Memory B cell (primary cell): Measurements from ENCODE around the gene ABCA13.
"Not testable (repeated sequence)": the region's sequence is repeated elsewhere in the genome, so short reads cannot be mapped to it uniquely, and the experiment has no call there.

ENCODE experiments used
- ATAC-seq: fragments of 150-1000 bp; cut with Tn5 transposase; 2 replicates; pipeline ENCODE4 v1.10.0; 2021; ENCODE audit warnings: low read depth, mild to moderate bottlenecking, moderate library complexity
- DNase-seq, 2 donors: peaks; one replicate each; pipeline ENCODE4 v3.0.0; 2022; ENCODE audit warnings: low spot score in 2 of 2
- H3K27ac Mint-ChIP-seq: one replicate; pipeline ENCODE4 v1.8.0; 2022; ENCODE audit warnings: mild to moderate bottlenecking, moderate library complexity, mixed read lengths
- H3K27me3 Mint-ChIP-seq: one replicate; pipeline ENCODE4 v1.8.0; 2022; ENCODE audit warnings: mixed read lengths
- H3K36me3 Mint-ChIP-seq: one replicate; pipeline ENCODE4 v1.8.0; 2022; ENCODE audit warnings: mild to moderate bottlenecking, mixed read lengths
- H3K4me1 Mint-ChIP-seq: one replicate; pipeline ENCODE4 v1.8.0; 2022; ENCODE audit warnings: mixed read lengths
- H3K4me3 Mint-ChIP-seq: one replicate; pipeline ENCODE4 v1.8.0; 2022; ENCODE audit warnings: mild to moderate bottlenecking, moderate library complexity, mixed read lengths
- H3K9me3 Mint-ChIP-seq: one replicate; pipeline ENCODE4 v1.8.0; 2022; ENCODE audit warnings: mixed read lengths

The ABCA13 gene

GRCh38 chr7:48171202-48171601, at the start of gene ABCA13:
ABCA13 (plus strand) TSS chr7:48171458; CDS start chr7:48171484, 26 bp downstream.
- ATAC-seq (no peak), DNase-seq (no peak)
- Mint-ChIP-seq H3K4me3 (no peak within 1 kb of the TSS), H3K4me1 (no peaks in the 10 kb centered on the region), H3K36me3 (no peaks in the 10 kb centered on the region), H3K9me3 (peaks cover 5% of the 10 kb centered on the region), H3K27ac (no peak within 1 kb of the TSS), H3K27me3 (peaks cover 4% of the 10 kb centered on the region)

GRCh38 chr7:48126037-48126436, 45.2 kb upstream of the ABCA13 start:
- peaks cover 4% of the 10 kb centered on the region for H3K36me3 Mint-ChIP-seq
- peaks cover 15% of the 10 kb centered on the region for H3K27me3 Mint-ChIP-seq
- H3K4me1 Mint-ChIP-seq, result no peaks in the 10 kb centered on the region
- H3K27ac Mint-ChIP-seq, result no peak overlapping the region
- H3K9me3 Mint-ChIP-seq, result peaks cover 4% of the 10 kb centered on the region
- no peak for ATAC-seq
- H3K4me3 Mint-ChIP-seq, result no peak overlapping the region
- no peak for DNase-seq

- H3K36me3 Mint-ChIP-seq, result peaks cover 4% of the 10 kb centered on the region
- no peaks in the 10 kb centered on the region for H3K4me1 Mint-ChIP-seq
- no peak overlapping the region for H3K4me3 Mint-ChIP-seq
- DNase-seq (no peak), ATAC-seq (no peak)
- no peak overlapping the region for H3K27ac Mint-ChIP-seq
- H3K27me3 Mint-ChIP-seq, result peaks cover 12% of the 10 kb centered on the region
- peaks cover 4% of the 10 kb centered on the region for H3K9me3 Mint-ChIP-seq
Measured at GRCh38 chr7:48130658-48131108, 40.6 kb upstream of the ABCA13 start.

GRCh38 chr7:48132792-48133191, 38.5 kb upstream of the ABCA13 start:
- H3K36me3 Mint-ChIP-seq, result no peaks in the 10 kb centered on the region
- DNase-seq (no peak), ATAC-seq (no peak)
- H3K4me1 Mint-ChIP-seq, result no peaks in the 10 kb centered on the region
- H3K27me3 Mint-ChIP-seq, result peaks cover 9% of the 10 kb centered on the region
- peaks cover 3% of the 10 kb centered on the region for H3K9me3 Mint-ChIP-seq
- no peak overlapping the region for H3K4me3 Mint-ChIP-seq
- no peak overlapping the region for H3K27ac Mint-ChIP-seq

- DNase-seq, result no peak
- H3K4me1 Mint-ChIP-seq, result peaks cover 8% of the 10 kb centered on the region
- ATAC-seq, result no peak
- no peak overlapping the region for H3K27ac Mint-ChIP-seq
- no peaks in the 10 kb centered on the region for H3K36me3 Mint-ChIP-seq
- peaks cover 10% of the 10 kb centered on the region for H3K27me3 Mint-ChIP-seq
- H3K9me3 Mint-ChIP-seq, result peaks cover 6% of the 10 kb centered on the region
- no peak overlapping the region for H3K4me3 Mint-ChIP-seq
Measured at GRCh38 chr7:48139459-48139858, 31.8 kb upstream of the ABCA13 start.

GRCh38 chr7:48140001-48140681, 31.1 kb upstream of the ABCA13 start:
- DNase-seq, result no peak
- Mint-ChIP-seq H3K27me3 (peaks cover 10% of the 10 kb centered on the region), H3K4me3 (no peak overlapping the region), H3K4me1 (peaks cover 8% of the 10 kb centered on the region), H3K36me3 (no peaks in the 10 kb centered on the region), H3K9me3 (peaks cover 6% of the 10 kb centered on the region), H3K27ac (no peak overlapping the region)
- ATAC-seq, result no peak

GRCh38 chr7:48141521-48141920, 29.7 kb upstream of the ABCA13 start:
- H3K4me3 Mint-ChIP-seq, result no peak overlapping the region
- H3K36me3 Mint-ChIP-seq, result no peaks in the 10 kb centered on the region
- peaks cover 10% of the 10 kb centered on the region for H3K27me3 Mint-ChIP-seq
- ATAC-seq (no peak), DNase-seq (no peak)
- H3K27ac Mint-ChIP-seq, result no peak overlapping the region
- peaks cover 4% of the 10 kb centered on the region for H3K9me3 Mint-ChIP-seq
- H3K4me1 Mint-ChIP-seq, result peaks cover 8% of the 10 kb centered on the region

- no peaks in the 10 kb centered on the region for H3K36me3 Mint-ChIP-seq
Measured at GRCh38 chr7:48144291-48144768, 26.9 kb upstream of the ABCA13 start.

GRCh38 chr7:48147078-48147591, 24.1 kb upstream of the ABCA13 start:
- ATAC-seq, result no peak
- H3K9me3 Mint-ChIP-seq, result peaks cover 2% of the 10 kb centered on the region
- DNase-seq, result no peak
- peaks cover 2% of the 10 kb centered on the region for H3K4me1 Mint-ChIP-seq
- no peak overlapping the region for H3K4me3 Mint-ChIP-seq
- H3K27ac Mint-ChIP-seq, result no peak overlapping the region
- no peaks in the 10 kb centered on the region for H3K36me3 Mint-ChIP-seq
- H3K27me3 Mint-ChIP-seq, result peaks cover 14% of the 10 kb centered on the region

More at GRCh38 chr7:48144291-48144768, 26.9 kb upstream of the ABCA13 start:
- no peak overlapping the region for H3K27ac Mint-ChIP-seq
- DNase-seq (no peak), ATAC-seq (no peak)
- no peak overlapping the region for H3K4me3 Mint-ChIP-seq
- peaks cover 20% of the 10 kb centered on the region for H3K27me3 Mint-ChIP-seq
- peaks cover 3% of the 10 kb centered on the region for H3K9me3 Mint-ChIP-seq
- peaks cover 9% of the 10 kb centered on the region for H3K4me1 Mint-ChIP-seq

GRCh38 chr7:48147690-48148089, 23.6 kb upstream of the ABCA13 start:
- not testable (repeated sequence) for H3K4me1 Mint-ChIP-seq, DNase-seq, H3K4me3 Mint-ChIP-seq, H3K36me3 Mint-ChIP-seq, H3K9me3 Mint-ChIP-seq, ATAC-seq, H3K27ac Mint-ChIP-seq
- peaks cover 12% of the 10 kb centered on the region for H3K27me3 Mint-ChIP-seq

- no peaks in the 10 kb centered on the region for H3K36me3 Mint-ChIP-seq
- DNase-seq (no peak), ATAC-seq (no peak)
- no peak overlapping the region for H3K27ac Mint-ChIP-seq
- H3K4me1 Mint-ChIP-seq, result peaks cover 2% of the 10 kb centered on the region
- peaks cover 12% of the 10 kb centered on the region for H3K27me3 Mint-ChIP-seq
- H3K9me3 Mint-ChIP-seq, result no peaks in the 10 kb centered on the region
- no peak overlapping the region for H3K4me3 Mint-ChIP-seq
Measured at GRCh38 chr7:48148311-48148710, 22.9 kb upstream of the ABCA13 start.

GRCh38 chr7:48149058-48149457, 22.2 kb upstream of the ABCA13 start:
- H3K36me3 Mint-ChIP-seq, result peaks cover 2% of the 10 kb centered on the region

GRCh38 chr7:48150086-48150485, 21.2 kb upstream of the ABCA13 start:
- ATAC-seq (no peak), DNase-seq (no peak)
- peaks cover 2% of the 10 kb centered on the region for H3K4me1 Mint-ChIP-seq
- peaks cover 2% of the 10 kb centered on the region for H3K36me3 Mint-ChIP-seq
- H3K9me3 Mint-ChIP-seq, result peaks cover 3% of the 10 kb centered on the region
- H3K4me3 Mint-ChIP-seq, result no peak overlapping the region
- peaks cover 13% of the 10 kb centered on the region for H3K27me3 Mint-ChIP-seq
- H3K27ac Mint-ChIP-seq, result no peak overlapping the region

More at GRCh38 chr7:48149058-48149457, 22.2 kb upstream of the ABCA13 start:
- DNase-seq, result no peak
- H3K9me3 Mint-ChIP-seq, result peaks cover 3% of the 10 kb centered on the region
- peaks cover 2% of the 10 kb centered on the region for H3K4me1 Mint-ChIP-seq
- H3K27ac Mint-ChIP-seq, result no peak overlapping the region
- no peak for ATAC-seq
- H3K4me3 Mint-ChIP-seq, result no peak overlapping the region
- peaks cover 12% of the 10 kb centered on the region for H3K27me3 Mint-ChIP-seq

GRCh38 chr7:48154792-48155413, 16.4 kb upstream of the ABCA13 start:
- Mint-ChIP-seq H3K27ac (no peak overlapping the region), H3K27me3 (peaks cover 21% of the 10 kb centered on the region), H3K36me3 (peaks cover 2% of the 10 kb centered on the region), H3K4me3 (no peak overlapping the region), H3K4me1 (no peaks in the 10 kb centered on the region), H3K9me3 (peaks cover 3% of the 10 kb centered on the region)
- DNase-seq (no peak), ATAC-seq (no peak)
